Measurements from ENCODE around the gene PRPF18.

DNA sequence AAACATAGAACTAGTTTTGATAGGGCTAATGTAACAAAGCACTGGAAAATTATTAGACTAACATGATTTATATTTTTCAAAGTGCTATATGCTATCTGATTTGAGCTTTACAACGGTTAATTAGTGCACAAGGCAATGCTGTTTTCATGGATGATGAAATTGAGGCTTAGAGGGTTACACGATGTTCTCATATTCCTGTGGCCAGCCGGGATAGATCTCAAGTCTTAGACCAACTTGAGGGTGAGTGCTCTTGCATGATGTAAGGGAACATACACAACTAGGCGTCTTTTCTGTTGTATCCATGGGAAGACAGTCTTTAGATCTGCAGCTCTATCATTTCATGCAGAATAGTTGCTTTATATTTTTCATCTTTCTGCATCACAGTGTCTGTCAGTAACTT is 4.1 kb downstream of the PRPF18 start:
- TF ChIP-seq CTCF (IDR thresholded peaks at IDR 0.05), result no peak
- TF ChIP-seq POLR2A (IDR thresholded peaks at IDR 0.05), result no peak
